ENCODE data around the gene FAM120B.

FAM120B gene

DNA sequence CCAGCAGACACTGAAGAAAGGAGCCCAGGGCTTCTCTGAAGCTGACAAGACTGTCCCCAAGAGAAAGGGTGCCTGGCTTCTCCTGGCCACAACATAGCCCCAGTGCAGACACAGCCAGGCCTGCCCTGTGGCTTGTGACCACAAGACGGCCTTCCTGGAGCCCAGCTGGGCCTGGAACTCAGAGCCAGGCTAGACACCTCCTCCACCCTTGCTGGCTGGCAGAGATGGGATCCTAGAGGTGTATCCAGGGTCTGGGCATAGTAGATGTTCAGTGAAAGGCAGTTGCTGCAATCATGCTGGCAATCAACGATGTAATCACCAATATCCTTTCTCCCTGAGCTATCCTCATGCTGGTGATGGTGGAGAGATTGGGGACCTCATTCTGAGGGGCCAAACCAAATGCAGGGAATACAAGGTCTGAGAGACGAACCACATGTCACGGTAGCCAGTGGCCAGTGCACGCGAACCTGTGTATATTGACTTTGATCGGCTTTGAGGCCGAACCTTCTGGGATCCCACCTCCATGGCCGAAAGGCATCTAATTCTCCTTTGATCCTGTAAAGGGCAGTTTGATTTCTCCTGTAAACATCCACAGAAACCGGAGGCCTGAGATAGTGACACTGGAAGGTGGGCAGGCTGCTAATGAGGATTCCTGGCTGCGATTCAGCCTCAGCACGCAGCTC lies 131.3 kb downstream of the FAM120B start:
- H3K36me3 Mint-ChIP-seq (ENCODE audit: insufficient read depth): no peaks in the 10 kb centered on the region
- no peak overlapping the region for H3K27ac Mint-ChIP-seq (ENCODE audit: low read depth)
- no peak for DNase-seq (ENCODE audit: low spot score in 2 of 2)
- peak overlapping the region; percentile 40 for H3K4me3 Mint-ChIP-seq
- H3K4me1 Mint-ChIP-seq: peaks cover 5% of the 10 kb centered on the region
- peaks cover 5% of the 10 kb centered on the region for H3K9me3 Mint-ChIP-seq
- peaks cover 3% of the 10 kb centered on the region for H3K27me3 Mint-ChIP-seq
- no peak for ATAC-seq (replicated peaks; ENCODE audit: extremely low read depth, poor library complexity, severe bottlenecking)

DNA sequence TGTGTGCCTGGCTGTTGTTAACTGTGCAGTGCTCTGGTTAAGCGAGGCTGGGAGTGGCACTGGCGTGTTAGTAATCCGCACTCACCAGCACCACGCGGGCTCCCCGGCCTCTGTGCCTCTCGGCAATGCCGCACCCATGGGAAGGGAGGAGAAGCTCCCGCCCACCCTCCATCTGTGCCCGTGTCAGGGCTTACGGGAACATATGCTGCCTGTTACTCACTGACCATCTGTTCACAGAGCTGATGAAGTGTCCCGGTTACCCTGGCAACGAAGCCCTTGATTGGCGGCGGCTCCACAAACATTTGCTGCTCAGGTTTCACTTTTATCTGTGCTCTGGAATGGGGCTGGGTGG lies 131.8 kb downstream of the FAM120B start:
- H3K27ac Mint-ChIP-seq (ENCODE audit: low read depth): no peak overlapping the region
- H3K4me1 Mint-ChIP-seq: peaks cover 5% of the 10 kb centered on the region
- ATAC-seq (replicated peaks; ENCODE audit: extremely low read depth, poor library complexity, severe bottlenecking): peak; percentile 46
- no peaks in the 10 kb centered on the region for H3K27me3 Mint-ChIP-seq
- H3K9me3 Mint-ChIP-seq: peaks cover 5% of the 10 kb centered on the region
- no peak for DNase-seq (ENCODE audit: low spot score in 2 of 2)
- H3K4me3 Mint-ChIP-seq: peak overlapping the region; percentile 40
- no peaks in the 10 kb centered on the region for H3K36me3 Mint-ChIP-seq (ENCODE audit: insufficient read depth)

DNA sequence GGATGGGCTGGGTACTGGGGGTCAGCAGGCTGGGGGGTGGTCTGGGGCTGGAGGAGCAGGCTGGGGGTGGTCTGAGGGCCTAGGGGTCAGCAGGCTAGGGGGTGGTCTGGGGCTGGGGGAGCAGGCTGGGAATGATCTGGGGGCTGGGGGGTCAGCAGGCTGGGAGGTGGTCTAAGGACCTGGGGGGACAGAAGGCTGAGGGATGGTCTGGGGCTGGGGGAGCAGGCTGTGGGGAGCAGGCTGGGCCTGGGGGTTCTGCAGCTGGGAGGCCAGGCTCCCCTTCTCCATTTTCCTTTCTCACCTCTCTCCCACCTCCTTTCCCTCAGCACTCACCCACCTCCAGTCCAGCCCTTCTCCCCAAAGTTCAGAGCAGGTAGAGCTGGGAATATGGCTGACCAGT lies 132.3 kb downstream of the FAM120B start:
- Mint-ChIP-seq H3K36me3 (ENCODE audit: insufficient read depth) (no peaks in the 10 kb centered on the region), H3K4me3 (peak overlapping the region; percentile 40), H3K27me3 (no peaks in the 10 kb centered on the region), H3K9me3 (peaks cover 5% of the 10 kb centered on the region), H3K4me1 (peaks cover 9% of the 10 kb centered on the region), H3K27ac (ENCODE audit: low read depth) (no peak overlapping the region)
- DNase-seq (ENCODE audit: low spot score in 2 of 2) (no peak), ATAC-seq (replicated peaks; ENCODE audit: extremely low read depth, poor library complexity, severe bottlenecking) (no peak)

DNA sequence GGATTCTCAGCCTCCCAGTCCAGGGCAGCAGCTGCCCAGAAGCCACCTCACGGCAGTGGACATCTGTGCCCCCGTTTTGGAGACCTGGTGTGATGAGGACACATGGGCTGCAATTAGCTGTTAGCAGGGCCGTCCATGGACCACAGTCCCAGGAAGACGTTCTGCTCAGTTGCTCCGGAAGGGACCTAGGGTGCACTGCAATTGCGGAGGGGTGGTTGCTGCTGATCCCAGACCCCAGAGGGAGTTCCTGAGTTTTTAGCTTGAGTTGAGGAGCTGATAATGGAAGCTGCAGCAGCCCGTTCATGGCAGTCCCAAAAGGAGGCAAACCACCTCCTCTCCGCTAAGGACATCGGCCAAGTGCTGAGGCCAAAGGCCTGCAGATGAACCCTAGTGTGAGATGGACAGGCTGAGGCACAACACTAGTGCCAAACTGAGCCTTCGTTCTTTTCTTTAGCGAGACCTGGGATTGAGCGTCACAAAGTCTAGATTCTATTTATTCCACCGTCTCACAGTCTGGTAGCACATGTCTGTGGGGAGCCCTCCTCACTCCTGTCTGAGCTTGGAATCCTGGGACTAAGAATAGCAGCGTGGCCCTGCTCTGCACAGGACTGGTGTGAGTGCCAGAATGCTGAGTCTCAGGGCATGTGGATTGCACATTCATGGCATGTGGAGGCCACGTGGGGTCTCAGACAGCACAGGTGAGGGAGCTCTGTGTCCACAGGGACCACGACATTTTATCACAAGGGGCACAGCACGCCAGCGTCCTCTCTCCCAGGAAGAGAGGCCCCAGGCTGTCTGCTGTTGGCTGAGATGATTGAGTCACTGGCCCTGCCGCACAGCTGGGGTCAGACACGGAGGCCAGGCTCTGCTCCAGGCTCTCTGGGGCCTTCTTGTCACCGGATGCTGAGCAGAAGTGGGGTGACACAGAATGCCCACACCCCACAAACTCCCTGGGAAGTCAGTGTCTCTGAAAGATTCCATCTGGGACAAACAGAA lies 133.1 kb downstream of the FAM120B start:
- Mint-ChIP-seq H3K36me3 (ENCODE audit: insufficient read depth) (no peaks in the 10 kb centered on the region), H3K4me1 (peaks cover 14% of the 10 kb centered on the region), H3K27me3 (no peaks in the 10 kb centered on the region), H3K4me3 (no peak overlapping the region), H3K27ac (ENCODE audit: low read depth) (no peak overlapping the region), H3K9me3 (peaks cover 5% of the 10 kb centered on the region)
- DNase-seq (ENCODE audit: low spot score in 2 of 2) (no peak), ATAC-seq (replicated peaks; ENCODE audit: extremely low read depth, poor library complexity, severe bottlenecking) (no peak)

DNA sequence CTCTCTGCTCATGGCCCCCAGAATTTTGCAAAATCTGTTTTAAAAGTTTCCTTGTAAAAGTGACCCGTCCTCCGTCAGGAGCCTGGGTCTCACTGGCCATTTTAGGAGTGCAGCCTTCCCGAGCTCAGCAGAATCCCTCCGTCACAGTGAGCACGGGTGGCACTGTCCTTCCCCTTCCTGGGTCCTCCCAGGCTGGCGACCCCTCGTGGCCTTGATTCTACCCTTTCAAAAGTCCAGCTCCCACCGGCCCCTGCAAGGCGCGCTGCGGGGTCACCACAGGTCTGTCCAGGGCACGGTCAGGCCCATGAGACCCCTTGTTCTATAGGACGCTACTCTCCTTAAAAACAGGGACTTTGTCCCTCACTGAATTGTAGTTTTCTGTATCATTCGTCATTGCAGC lies 133.9 kb downstream of the FAM120B start:
- H3K36me3 Mint-ChIP-seq (ENCODE audit: insufficient read depth): no peaks in the 10 kb centered on the region
- H3K4me3 Mint-ChIP-seq: no peak overlapping the region
- H3K27me3 Mint-ChIP-seq: no peaks in the 10 kb centered on the region
- H3K27ac Mint-ChIP-seq (ENCODE audit: low read depth): no peak overlapping the region
- H3K9me3 Mint-ChIP-seq: peaks cover 5% of the 10 kb centered on the region
- ATAC-seq (replicated peaks; ENCODE audit: extremely low read depth, poor library complexity, severe bottlenecking): no peak
- peaks cover 14% of the 10 kb centered on the region for H3K4me1 Mint-ChIP-seq
- DNase-seq (ENCODE audit: low spot score in 2 of 2): no peak

DNA sequence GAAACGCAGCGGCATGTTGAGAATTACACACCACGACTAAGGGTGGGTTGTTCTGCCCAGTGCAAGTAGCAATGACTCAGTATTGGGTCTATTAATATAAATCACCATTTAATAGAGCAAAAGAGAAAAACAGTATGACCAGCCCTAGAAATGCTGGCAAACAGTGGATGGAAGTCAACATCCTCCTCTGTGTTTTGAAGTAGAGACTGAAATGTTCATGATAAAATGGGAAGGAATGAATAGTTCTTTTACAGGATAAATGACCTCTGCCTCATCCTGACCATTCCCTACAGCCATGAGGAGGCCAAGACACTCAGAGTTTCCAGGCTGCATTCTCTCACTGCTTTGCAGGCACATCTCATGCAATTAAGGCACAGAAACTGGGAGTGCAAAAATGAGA lies 134.8 kb downstream of the FAM120B start:
- no peak overlapping the region for H3K27ac Mint-ChIP-seq (ENCODE audit: low read depth)
- H3K9me3 Mint-ChIP-seq: peaks cover 3% of the 10 kb centered on the region
- H3K36me3 Mint-ChIP-seq (ENCODE audit: insufficient read depth): no peaks in the 10 kb centered on the region
- H3K27me3 Mint-ChIP-seq: no peaks in the 10 kb centered on the region
- peaks cover 14% of the 10 kb centered on the region for H3K4me1 Mint-ChIP-seq
- ATAC-seq (replicated peaks; ENCODE audit: extremely low read depth, poor library complexity, severe bottlenecking) (no peak), DNase-seq (ENCODE audit: low spot score in 2 of 2) (no peak)
- H3K4me3 Mint-ChIP-seq: no peak overlapping the region

DNA sequence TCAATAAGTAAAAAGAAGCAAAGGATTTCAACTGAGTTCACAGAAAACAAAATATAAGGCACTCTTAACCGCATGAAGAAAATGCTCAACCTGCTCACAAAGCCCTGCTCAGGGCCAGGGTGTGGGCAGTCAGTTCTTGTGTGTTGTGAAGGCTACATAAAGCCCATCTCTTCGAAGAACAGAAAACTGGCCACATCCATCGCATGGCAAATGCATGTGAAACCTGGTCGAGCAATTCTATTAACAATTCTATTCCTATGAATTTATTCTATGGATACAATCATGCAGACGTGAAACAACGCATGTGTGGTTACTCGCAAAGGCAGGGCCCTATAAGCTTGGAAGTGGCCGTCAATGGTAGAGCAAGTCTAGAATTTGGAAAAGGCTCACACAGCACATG lies 136.0 kb downstream of the FAM120B start:
- DNase-seq (ENCODE audit: low spot score in 2 of 2) (no peak), ATAC-seq (replicated peaks; ENCODE audit: extremely low read depth, poor library complexity, severe bottlenecking) (no peak)
- Mint-ChIP-seq H3K9me3 (no peaks in the 10 kb centered on the region), H3K4me1 (peaks cover 14% of the 10 kb centered on the region), H3K4me3 (no peak overlapping the region), H3K27ac (ENCODE audit: low read depth) (peak overlapping the region; percentile 36), H3K27me3 (peaks cover 9% of the 10 kb centered on the region), H3K36me3 (ENCODE audit: insufficient read depth) (no peaks in the 10 kb centered on the region)

DNA sequence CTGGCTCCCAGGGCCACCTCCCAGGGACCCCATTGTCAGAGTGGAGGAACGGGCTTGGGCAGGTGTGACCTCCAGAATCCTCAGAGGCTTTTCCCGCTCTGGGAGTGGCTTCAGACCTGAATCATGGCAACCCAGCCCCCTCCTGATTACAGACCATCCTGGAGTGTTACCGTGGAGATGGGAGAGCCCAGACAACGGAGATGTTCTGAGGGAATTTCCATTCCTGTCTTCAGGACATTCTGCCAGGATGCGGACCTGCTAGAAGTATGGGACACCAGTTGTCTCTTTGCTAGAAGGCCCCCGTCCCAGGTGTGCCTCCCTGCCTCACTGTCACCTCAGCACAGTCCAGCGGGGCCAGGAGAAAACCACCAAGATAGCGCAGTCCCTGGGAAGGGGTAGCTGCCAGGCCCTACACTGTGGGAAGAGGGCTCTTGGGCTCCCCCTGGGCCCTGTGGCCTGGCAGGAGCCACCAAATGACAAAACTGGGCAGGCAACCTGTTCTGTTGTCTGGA lies 136.6 kb downstream of the FAM120B start:
- H3K27ac Mint-ChIP-seq (ENCODE audit: low read depth): peak overlapping the region; percentile 13
- H3K9me3 Mint-ChIP-seq: no peaks in the 10 kb centered on the region
- no peaks in the 10 kb centered on the region for H3K36me3 Mint-ChIP-seq (ENCODE audit: insufficient read depth)
- no peak for ATAC-seq (replicated peaks; ENCODE audit: extremely low read depth, poor library complexity, severe bottlenecking)
- no peak for DNase-seq (ENCODE audit: low spot score in 2 of 2)
- H3K27me3 Mint-ChIP-seq: peaks cover 9% of the 10 kb centered on the region
- peaks cover 11% of the 10 kb centered on the region for H3K4me1 Mint-ChIP-seq
- H3K4me3 Mint-ChIP-seq: no peak overlapping the region

DNA sequence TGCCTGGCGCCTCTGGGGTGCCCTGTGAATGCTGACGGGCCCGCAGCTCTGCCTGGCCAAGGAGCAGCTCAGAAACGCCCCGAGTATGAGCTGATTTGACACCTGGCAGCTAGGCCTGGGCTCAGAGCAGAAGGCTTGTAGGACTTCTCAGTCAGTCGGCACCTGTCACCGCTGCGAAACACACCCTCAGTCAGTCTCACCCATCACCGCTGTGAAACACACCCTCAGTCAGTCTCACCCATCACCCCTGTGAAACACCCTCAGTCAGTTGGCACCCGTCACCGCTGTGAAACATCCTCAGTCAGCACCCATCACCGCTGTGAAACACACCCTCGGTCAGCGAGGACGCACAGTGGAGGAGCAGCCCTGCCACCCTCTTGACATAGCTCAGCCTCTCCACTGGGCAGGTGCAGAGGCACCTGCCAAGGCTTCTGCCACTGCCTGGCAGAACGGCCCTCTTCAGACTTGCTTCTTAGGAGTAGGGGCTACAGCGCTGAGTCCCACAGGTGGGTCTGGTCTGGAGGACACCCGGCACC lies 137.6 kb downstream of the FAM120B start:
- Mint-ChIP-seq H3K4me3 (no peak overlapping the region), H3K9me3 (no peaks in the 10 kb centered on the region), H3K27me3 (peaks cover 9% of the 10 kb centered on the region), H3K4me1 (peaks cover 9% of the 10 kb centered on the region), H3K36me3 (ENCODE audit: insufficient read depth) (no peaks in the 10 kb centered on the region), H3K27ac (ENCODE audit: low read depth) (peak overlapping the region; percentile 13)
- peak; percentile 83 for ATAC-seq (replicated peaks; ENCODE audit: extremely low read depth, poor library complexity, severe bottlenecking)
- no peak for DNase-seq (ENCODE audit: low spot score in 2 of 2)

DNA sequence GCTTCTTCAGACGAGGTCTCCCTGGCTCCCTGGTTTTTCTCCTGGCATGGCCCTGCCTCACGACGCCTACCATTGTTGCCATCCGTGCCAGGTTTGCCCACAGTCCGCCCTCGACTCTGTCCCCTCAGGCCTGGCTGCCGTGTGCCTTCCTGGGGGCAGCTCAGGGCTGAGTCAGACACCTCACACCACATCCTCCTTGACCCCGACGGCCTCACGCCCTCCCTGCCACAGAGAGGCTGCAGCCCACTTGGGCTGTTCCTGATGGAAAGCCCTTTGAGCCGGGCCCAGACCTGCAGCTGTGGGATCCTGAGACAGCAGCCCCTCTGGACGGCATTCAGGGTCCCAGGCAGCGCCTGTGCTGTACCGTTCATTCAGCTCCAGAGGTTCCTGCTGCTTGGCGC lies 138.3 kb downstream of the FAM120B start:
- ATAC-seq (replicated peaks; ENCODE audit: extremely low read depth, poor library complexity, severe bottlenecking): no peak
- DNase-seq (ENCODE audit: low spot score in 2 of 2): no peak

DNA sequence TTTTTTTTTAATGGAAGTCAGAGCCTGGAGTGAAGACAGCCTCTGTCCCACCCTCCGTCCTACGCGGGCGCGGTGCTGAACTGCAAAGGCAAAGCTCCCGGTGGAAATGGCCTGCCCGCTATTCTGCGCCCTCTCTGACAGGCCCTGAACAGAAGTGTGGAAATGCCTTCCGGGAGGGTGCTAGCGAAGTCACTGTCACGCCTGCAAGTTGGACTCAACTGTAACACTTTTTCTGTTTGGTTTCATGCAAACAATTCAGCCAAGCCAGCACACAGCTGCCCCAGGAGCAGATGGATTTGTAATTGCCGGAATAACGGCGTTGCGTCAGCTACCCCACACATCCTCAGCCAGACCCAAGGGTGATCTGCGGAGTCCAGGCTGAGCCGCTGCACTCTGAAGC lies 138.9 kb downstream of the FAM120B start:
- Mint-ChIP-seq H3K4me3 (no peak overlapping the region), H3K27me3 (peaks cover 9% of the 10 kb centered on the region), H3K4me1 (peaks cover 9% of the 10 kb centered on the region), H3K36me3 (ENCODE audit: insufficient read depth) (no peaks in the 10 kb centered on the region), H3K27ac (ENCODE audit: low read depth) (no peak overlapping the region), H3K9me3 (no peaks in the 10 kb centered on the region)
- ATAC-seq (replicated peaks; ENCODE audit: extremely low read depth, poor library complexity, severe bottlenecking) (no peak), DNase-seq (ENCODE audit: low spot score in 2 of 2) (no peak)

More for the DNA sequence above, 138.3 kb downstream of the FAM120B start:
- Mint-ChIP-seq H3K27me3 (peaks cover 9% of the 10 kb centered on the region), H3K9me3 (no peaks in the 10 kb centered on the region), H3K4me3 (no peak overlapping the region), H3K27ac (ENCODE audit: low read depth) (no peak overlapping the region), H3K4me1 (peaks cover 9% of the 10 kb centered on the region), H3K36me3 (ENCODE audit: insufficient read depth) (no peaks in the 10 kb centered on the region)

DNA sequence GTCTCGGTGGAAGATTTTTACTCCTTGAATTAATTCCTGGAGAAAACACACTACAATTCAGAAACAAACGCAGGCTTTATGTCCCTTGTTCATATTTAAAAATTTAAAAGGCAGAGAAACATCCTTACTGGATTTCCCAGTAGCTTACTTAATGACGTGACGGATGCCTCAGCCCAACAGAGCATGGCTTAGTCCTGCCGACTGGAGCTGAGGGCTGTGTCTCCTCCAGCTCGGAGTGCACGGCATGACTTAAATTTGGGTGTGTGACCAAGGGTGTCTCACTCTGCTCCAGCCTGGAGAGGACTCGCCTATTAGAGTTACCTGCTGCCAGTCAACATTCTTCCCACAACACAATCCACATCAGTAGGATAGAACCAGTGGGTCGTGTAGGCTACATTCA lies 139.4 kb downstream of the FAM120B start:
- DNase-seq (ENCODE audit: low spot score in 2 of 2) (no peak), ATAC-seq (replicated peaks; ENCODE audit: extremely low read depth, poor library complexity, severe bottlenecking) (no peak)
- Mint-ChIP-seq H3K4me3 (no peak overlapping the region), H3K4me1 (peaks cover 9% of the 10 kb centered on the region), H3K9me3 (no peaks in the 10 kb centered on the region), H3K27ac (ENCODE audit: low read depth) (no peak overlapping the region), H3K27me3 (peaks cover 9% of the 10 kb centered on the region), H3K36me3 (ENCODE audit: insufficient read depth) (no peaks in the 10 kb centered on the region)
